HG03159 (cell line): ENCODE data around the gene APBB2.
"Not testable (repeated sequence)": the region's sequence is repeated elsewhere in the genome, so short reads cannot be mapped to it uniquely, and the experiment has no call there.

Experiments
- ATAC-seq: cut with Tn5 transposase; IDR thresholded peaks from one replicate; pipeline ENCODE4 v1.9.1; 2021; ENCODE audit warnings: mild to moderate bottlenecking, moderate library complexity; ENCODE audit not compliant: unreplicated experiment

The APBB2 gene

GRCh38 chr4:40916880-40917279 is 297.5 kb downstream of the APBB2 start:
- ATAC-seq = peak; percentile 84

GRCh38 chr4:40916218-40916555 is 298.2 kb downstream of the APBB2 start:
- ATAC-seq = no peak

GRCh38 chr4:40915318-40916217 is 298.8 kb downstream of the APBB2 start:
- no peak for ATAC-seq

- ATAC-seq = no peak
Measured at GRCh38 chr4:40912460-40913184, 301.7 kb downstream of the APBB2 start.

GRCh38 chr4:40910706-40911105 is 303.6 kb downstream of the APBB2 start:
- no peak for ATAC-seq

DNA sequence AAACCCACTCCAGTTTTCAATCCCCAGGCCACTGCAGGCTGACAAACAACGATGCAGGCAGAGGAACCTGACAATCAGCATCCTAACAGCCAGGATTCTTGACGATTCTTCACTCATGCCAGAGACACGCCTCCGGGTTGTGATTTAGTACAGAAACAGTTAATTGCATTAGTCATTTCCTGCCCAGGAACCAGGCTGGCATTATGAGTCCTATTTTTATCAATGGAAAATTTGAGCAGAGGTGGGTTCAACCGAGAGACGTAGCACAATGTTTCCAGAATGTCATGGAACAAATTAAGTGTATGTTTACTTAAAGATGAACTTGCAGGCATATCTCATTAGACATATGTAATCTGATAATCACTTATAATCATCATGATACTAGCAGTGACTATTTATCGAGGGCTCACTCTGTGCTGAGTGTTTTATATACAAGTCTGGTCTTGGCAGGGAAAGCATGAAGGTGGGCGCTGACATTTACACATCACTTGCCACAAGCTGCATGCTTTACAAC is 304.9 kb downstream of the APBB2 start:
- no peak for ATAC-seq

- ATAC-seq = peak; percentile 96
Measured at GRCh38 chr4:40908702-40909362, 305.5 kb downstream of the APBB2 start.

DNA sequence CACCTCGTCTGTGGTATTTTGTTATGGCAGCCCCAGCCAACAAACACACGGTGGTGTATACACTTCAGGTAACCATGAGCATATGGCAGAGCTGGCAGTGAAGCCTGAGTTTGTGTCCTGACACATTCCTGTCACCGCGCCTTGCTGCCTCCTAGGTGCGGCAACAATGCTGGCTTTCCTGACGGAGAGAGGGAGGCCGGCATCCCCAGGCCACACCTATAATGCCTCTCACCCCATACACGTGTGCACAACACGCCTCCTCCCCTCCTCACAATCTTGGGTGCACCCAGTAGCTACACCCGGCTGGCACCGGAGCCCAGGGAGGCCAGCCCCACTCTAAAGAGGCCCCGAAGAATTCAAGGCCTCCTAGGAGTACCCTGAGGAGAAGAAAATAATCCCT is 306.0 kb downstream of the APBB2 start:
- no peak for ATAC-seq

DNA sequence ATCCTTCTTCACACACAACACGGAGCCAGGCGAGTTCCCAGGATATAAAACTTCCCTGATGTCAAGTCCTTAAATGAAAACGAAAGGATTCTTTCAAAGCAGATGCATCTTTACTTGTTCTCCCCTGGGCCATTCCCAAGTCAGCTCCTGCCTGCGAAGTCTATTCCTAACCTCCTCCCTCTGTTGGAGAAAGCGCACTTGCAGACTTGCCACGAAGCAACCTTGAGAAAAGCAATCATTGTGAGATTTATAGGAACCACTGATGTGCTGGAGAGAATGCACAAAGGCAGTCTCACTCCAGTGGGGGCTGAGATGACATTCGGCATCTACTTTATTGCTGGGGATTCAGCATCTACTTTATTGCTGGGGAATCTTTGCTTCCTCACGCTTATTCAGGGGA is 308.9 kb downstream of the APBB2 start:
- ATAC-seq = no peak

GRCh38 chr4:40900531-40900930 is 313.8 kb downstream of the APBB2 start:
- not testable (repeated sequence) for ATAC-seq

GRCh38 chr4:40897557-40898203 is 316.7 kb downstream of the APBB2 start:
- ATAC-seq = peak; percentile 58

- no peak for ATAC-seq
Measured at GRCh38 chr4:40890764-40891163, 323.6 kb downstream of the APBB2 start.

DNA sequence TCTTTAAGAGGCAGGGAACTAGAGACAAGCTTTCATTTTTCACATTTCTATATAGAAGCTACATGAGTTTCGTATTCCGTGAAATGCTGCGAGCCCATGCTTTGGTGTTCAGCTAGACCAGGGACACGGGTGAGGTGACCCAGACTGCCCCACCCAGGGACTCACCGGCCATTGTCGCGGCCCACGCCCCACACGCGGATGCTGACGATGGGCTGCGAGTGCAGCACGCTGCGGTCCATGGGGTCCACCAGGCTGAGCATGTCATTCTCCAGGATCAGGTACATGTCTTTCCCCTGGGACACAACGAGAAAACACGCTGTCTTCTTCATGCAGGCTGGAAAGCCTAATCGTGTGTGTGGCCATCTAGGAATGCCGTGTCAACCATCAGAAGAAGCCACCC is 324.1 kb downstream of the APBB2 start:
- no peak for ATAC-seq

DNA sequence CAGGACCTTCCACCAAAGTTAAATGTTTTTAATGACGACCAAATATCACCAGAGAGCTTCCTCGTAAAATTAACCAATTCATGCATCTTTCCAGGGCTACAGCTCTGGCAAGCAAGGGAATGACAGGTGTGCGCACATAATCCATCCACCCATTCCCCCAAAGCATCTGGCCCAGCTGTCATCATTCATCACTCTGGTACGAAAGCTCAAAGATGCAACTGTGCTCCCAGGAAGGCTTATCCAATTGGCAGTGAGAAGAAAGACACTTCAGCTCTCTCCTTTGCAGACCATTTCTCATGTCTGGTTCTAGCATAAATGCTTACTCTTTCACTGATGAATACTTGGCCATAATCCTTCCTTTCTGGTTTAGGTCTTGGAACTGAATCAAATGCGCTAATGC is 325.4 kb downstream of the APBB2 start:
- no peak for ATAC-seq

DNA sequence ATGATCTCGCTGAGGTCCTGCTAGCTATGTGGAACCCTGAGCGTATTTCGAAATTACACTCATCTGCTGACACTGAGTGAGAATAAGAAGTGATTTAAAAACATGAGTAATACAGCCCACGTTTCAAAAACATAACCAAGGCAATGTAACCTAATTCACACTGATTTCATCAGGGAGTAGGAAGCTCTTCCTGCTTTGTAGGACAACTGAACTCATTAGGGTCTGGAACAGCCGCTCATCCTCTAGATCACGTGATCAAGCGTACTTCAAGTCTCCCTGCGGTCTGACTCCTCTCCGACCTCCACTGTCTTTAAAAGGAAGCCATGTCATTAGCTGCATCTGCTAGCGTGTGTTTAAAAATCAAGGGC is 326.6 kb downstream of the APBB2 start:
- no peak for ATAC-seq

GRCh38 chr4:40886931-40887763 is 327.2 kb downstream of the APBB2 start:
- no peak for ATAC-seq

- no peak for ATAC-seq
Measured at GRCh38 chr4:40881851-40882250, 332.5 kb downstream of the APBB2 start.

DNA sequence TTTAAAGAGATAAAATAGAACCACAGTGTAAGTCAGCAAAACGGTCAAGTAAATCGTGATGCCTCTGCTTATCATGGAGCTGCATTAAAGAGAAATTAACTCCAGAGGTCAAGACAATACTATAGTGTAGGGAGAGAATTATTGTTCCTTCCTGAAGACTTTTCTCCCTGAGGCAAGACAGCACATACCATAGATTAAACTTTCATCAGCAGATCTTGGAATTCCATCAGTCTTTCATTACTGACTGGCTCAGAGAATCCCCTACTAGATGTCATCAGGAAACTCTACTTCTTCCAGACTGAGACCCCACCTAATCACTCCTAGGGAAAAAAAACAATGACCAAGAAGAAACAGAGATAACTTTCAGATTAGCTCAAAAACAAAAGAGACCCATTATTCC is 333.2 kb downstream of the APBB2 start:
- ATAC-seq = no peak

DNA sequence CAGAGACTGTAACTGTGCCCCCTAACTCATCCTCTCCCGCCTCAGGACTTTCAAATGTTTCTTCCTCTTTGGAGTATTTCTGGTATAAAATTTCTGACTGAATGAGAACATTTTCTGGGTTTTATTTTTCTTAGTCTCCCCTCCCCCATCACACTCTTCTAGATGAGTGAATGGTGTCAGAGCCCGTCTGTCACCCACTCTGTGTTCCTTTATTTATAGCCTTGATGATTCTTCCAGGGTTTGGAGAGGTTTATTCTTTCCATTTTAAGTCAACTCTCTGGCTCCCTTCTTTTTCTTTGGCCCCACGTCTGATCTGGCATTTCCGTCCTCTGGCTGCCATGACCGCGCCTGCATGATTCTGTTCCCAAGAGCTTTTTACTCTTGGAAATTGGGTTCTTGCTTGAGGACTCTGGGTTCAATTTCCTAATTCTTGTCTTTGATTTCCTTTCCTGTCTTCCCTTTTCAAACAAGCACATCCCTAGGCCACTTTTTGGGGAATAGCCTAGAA is 335.7 kb downstream of the APBB2 start:
- ATAC-seq = no peak

DNA sequence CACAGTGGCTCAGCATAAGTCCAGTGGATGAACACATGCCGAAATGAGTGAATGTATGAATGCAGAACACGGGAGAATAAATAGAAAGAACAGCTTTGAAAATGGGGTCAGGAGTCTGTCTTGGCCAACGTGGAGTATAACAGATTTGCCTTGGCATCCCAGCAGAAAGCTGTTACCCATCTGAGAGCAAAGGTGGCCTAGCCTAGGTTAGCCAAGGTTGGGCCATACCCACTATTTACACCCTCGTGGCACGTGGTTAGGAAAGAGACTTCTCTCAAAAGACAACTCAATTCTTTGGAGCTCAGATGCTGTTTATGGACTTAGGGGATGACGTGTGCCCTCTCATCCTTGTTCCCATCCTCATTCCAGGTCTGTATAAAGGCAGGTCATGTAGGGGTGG is 337.3 kb downstream of the APBB2 start:
- no peak for ATAC-seq
